ENCODE data around the gene SF3B6. TPM values are rescaled to one million over a fixed set of nuclear protein-coding genes. Genes with fewer than 3 reads are reported as not detected.

Gene SF3B6
- total RNA-seq, 1 donor from 2014 or later = 105 TPM

DNA sequence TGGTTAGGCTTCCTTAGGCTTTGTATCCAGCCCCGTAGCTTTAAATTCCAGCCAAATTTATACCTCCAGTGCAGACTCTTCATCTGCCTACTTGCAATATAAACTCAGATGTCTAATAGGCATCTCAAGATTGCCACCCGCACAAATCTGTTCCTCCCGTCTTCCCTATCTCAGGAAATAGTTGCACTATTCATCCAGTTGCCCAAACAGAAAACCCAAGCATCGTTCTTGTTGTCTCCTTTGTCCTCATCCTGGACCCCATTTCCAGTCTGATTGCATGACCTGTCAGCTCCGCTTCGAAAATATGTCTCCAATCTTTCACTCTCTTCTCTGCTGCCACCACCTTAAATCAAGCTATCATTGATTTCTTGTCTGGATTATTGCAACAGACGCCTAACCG, 24.3 kb downstream of the SF3B6 start:
- H3K79me2 ChIP-seq (ENCODE audit: insufficient read depth, low read length) = peaks cover 3% of the 10 kb centered on the region
- Mint-ChIP-seq H3K9me3 (ENCODE audit: unreplicated experiment) (no peaks in the 10 kb centered on the region), H3K27me3 (ENCODE audit: low read depth, unreplicated experiment) (no peaks in the 10 kb centered on the region), H3K27ac (ENCODE audit: unreplicated experiment) (no peak overlapping the region), H3K4me1 (ENCODE audit: low read depth, unreplicated experiment) (peaks cover 3% of the 10 kb centered on the region), H3K4me3 (ENCODE audit: unreplicated experiment) (no peak overlapping the region), H3K36me3 (ENCODE audit: low read depth, unreplicated experiment) (peaks cover 6% of the 10 kb centered on the region)
- H3K27ac ChIP-seq (ENCODE audit: low read depth, low read length) = no peak overlapping the region
- no peak for FAIRE-seq
- H3K4me3 ChIP-seq (ENCODE audit: insufficient read depth, low read depth, low read length) = no peak overlapping the region
- peaks cover 7% of the 10 kb centered on the region for H3K4me1 ChIP-seq (ENCODE audit: insufficient read depth, low read length)
- H3K27me3 ChIP-seq (ENCODE audit: insufficient read depth, low read length) = no peaks in the 10 kb centered on the region
- no peaks in the 10 kb centered on the region for H4K20me1 ChIP-seq (ENCODE audit: insufficient read depth, low read length)
- TF ChIP-seq, protein P1, sequence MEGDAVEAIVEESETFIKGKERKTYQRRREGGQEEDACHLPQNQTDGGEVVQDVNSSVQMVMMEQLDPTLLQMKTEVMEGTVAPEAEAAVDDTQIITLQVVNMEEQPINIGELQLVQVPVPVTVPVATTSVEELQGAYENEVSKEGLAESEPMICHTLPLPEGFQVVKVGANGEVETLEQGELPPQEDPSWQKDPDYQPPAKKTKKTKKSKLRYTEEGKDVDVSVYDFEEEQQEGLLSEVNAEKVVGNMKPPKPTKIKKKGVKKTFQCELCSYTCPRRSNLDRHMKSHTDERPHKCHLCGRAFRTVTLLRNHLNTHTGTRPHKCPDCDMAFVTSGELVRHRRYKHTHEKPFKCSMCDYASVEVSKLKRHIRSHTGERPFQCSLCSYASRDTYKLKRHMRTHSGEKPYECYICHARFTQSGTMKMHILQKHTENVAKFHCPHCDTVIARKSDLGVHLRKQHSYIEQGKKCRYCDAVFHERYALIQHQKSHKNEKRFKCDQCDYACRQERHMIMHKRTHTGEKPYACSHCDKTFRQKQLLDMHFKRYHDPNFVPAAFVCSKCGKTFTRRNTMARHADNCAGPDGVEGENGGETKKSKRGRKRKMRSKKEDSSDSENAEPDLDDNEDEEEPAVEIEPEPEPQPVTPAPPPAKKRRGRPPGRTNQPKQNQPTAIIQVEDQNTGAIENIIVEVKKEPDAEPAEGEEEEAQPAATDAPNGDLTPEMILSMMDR (IDR thresholded peaks at IDR 0.05; ENCODE audit: insufficient read depth, low read depth, low read length) = no peak
- no peak for TF ChIP-seq EZH2 (IDR thresholded peaks at IDR 0.05; ENCODE audit: insufficient read depth, low read length)
- H2AFZ ChIP-seq (ENCODE audit: low read depth, low read length) = no peak overlapping the region
- no peak overlapping the region for H3K9ac ChIP-seq (ENCODE audit: low read length)
- no peak for DNase-seq (ENCODE audit: low read depth)
- no peaks in the 10 kb centered on the region for H3K36me3 ChIP-seq (ENCODE audit: insufficient read depth, low read length)
- H3K9me3 ChIP-seq (ENCODE audit: insufficient read depth, low read depth, low read length) = no peaks in the 10 kb centered on the region
- H3K4me2 ChIP-seq (ENCODE audit: low read length) = no peak overlapping the region

GRCh38 chr2:24050041-24050979, 25.8 kb downstream of the SF3B6 start:
- Histone ChIP-seq H3K79me2 (ENCODE audit: insufficient read depth, low read length) (peaks cover 17% of the 10 kb centered on the region), H3K27ac (ENCODE audit: low read depth, low read length) (no peak overlapping the region)

More at GRCh38 chr2:24050041-24050979, 25.8 kb downstream of the SF3B6 start:
- DNase-seq (ENCODE audit: low read depth) (no peak), FAIRE-seq (no peak)
- H4K20me1 ChIP-seq (ENCODE audit: insufficient read depth, low read length) = no peaks in the 10 kb centered on the region
- no peaks in the 10 kb centered on the region for H3K36me3 ChIP-seq (ENCODE audit: insufficient read depth, low read length)
- peaks cover 6% of the 10 kb centered on the region for H3K36me3 Mint-ChIP-seq (ENCODE audit: low read depth, unreplicated experiment)
- peaks cover 13% of the 10 kb centered on the region for H3K4me1 ChIP-seq (ENCODE audit: insufficient read depth, low read length)
- H3K27me3 Mint-ChIP-seq (ENCODE audit: low read depth, unreplicated experiment) = no peaks in the 10 kb centered on the region
- peak overlapping the region; percentile 90 for H3K4me2 ChIP-seq (ENCODE audit: low read length)
- H3K9me3 ChIP-seq (ENCODE audit: insufficient read depth, low read depth, low read length) = no peaks in the 10 kb centered on the region
- H3K27ac Mint-ChIP-seq (ENCODE audit: unreplicated experiment) = no peak overlapping the region
- H3K4me1 Mint-ChIP-seq (ENCODE audit: low read depth, unreplicated experiment) = peaks cover 9% of the 10 kb centered on the region
- peak overlapping the region; percentile 69 for H3K9ac ChIP-seq (ENCODE audit: low read length)
- TF ChIP-seq EZH2 (IDR thresholded peaks at IDR 0.05; ENCODE audit: insufficient read depth, low read length) = no peak
- TF ChIP-seq, protein P1 (IDR thresholded peaks at IDR 0.05; ENCODE audit: insufficient read depth, low read depth, low read length) = no peak
- no peaks in the 10 kb centered on the region for H3K27me3 ChIP-seq (ENCODE audit: insufficient read depth, low read length)
- peak overlapping the region; percentile 62 for H3K4me3 ChIP-seq (ENCODE audit: insufficient read depth, low read depth, low read length)
- no peaks in the 10 kb centered on the region for H3K9me3 Mint-ChIP-seq (ENCODE audit: unreplicated experiment)
- H2AFZ ChIP-seq (ENCODE audit: low read depth, low read length) = peak overlapping the region; percentile 84
- H3K4me3 Mint-ChIP-seq (ENCODE audit: unreplicated experiment) = no peak overlapping the region

All from astrocyte (in vitro differentiated cells and primary cell).